NCI-H2227 (cell line): ENCODE data around the gene MTR.
"Not testable (repeated sequence)": the region's sequence is repeated elsewhere in the genome, so short reads cannot be mapped to it uniquely, and the experiment has no call there.

Experiments
- DNase-seq: peaks from one replicate; lab custom pipeline; 2025; ENCODE audit not compliant: unreplicated experiment; lab: John Stamatoyannopoulos, UW

The MTR gene

GRCh38 chr1:236896716-236897115 lies 101.6 kb downstream of the MTR start:
- DNase-seq: no peak

- DNase-seq: no peak
Measured at GRCh38 chr1:236904892-236905741, 110.0 kb downstream of the MTR start.

GRCh38 chr1:236907205-236907604 lies 112.1 kb downstream of the MTR start:
- peak; percentile 10 for DNase-seq

GRCh38 chr1:236908669-236909068 lies 113.6 kb downstream of the MTR start:
- no peak for DNase-seq

- not testable (repeated sequence) for DNase-seq
Measured at GRCh38 chr1:236911047-236911446, 116.0 kb downstream of the MTR start.

GRCh38 chr1:236913371-236914037 lies 118.4 kb downstream of the MTR start:
- DNase-seq: no peak

- DNase-seq: no peak
Measured at GRCh38 chr1:236914375-236914774, 119.3 kb downstream of the MTR start.

GRCh38 chr1:236916131-236916800 lies 121.2 kb downstream of the MTR start:
- no peak for DNase-seq

- DNase-seq: no peak
Measured at GRCh38 chr1:236917448-236917847, 122.4 kb downstream of the MTR start.

- DNase-seq: no peak
Measured at GRCh38 chr1:236920286-236920894, 125.3 kb downstream of the MTR start.

GRCh38 chr1:236921610-236922009 lies 126.5 kb downstream of the MTR start:
- no peak for DNase-seq

- no peak for DNase-seq
Measured at GRCh38 chr1:236922190-236922589, 127.1 kb downstream of the MTR start.

GRCh38 chr1:236925386-236925785 lies 130.3 kb downstream of the MTR start:
- no peak for DNase-seq

GRCh38 chr1:236930503-236930902 lies 135.4 kb downstream of the MTR start:
- no peak for DNase-seq

GRCh38 chr1:236938760-236939159 lies 143.7 kb downstream of the MTR start:
- no peak for DNase-seq

GRCh38 chr1:236942431-236942830 lies 147.3 kb downstream of the MTR start:
- no peak for DNase-seq

GRCh38 chr1:236944556-236944955 lies 149.5 kb downstream of the MTR start:
- no peak for DNase-seq

- no peak for DNase-seq
Measured at GRCh38 chr1:236945002-236945401, 149.9 kb downstream of the MTR start.

GRCh38 chr1:236947794-236948193 lies 152.7 kb downstream of the MTR start:
- DNase-seq: no peak

- DNase-seq: no peak
Measured at GRCh38 chr1:236948381-236948780, 153.3 kb downstream of the MTR start.

- DNase-seq: no peak
Measured at GRCh38 chr1:236948996-236949395, 153.9 kb downstream of the MTR start.
